Transverse colon (tissue), 3 donors: ENCODE results near the gene SLC27A2.

ENCODE experiments used
- CTCF ChIP-seq, 5 experiments: fragments of 200-600 bp in 3 of 5; fragments of 450-650 bp in 2 of 5; sonication (generic) in 3 of 5; IDR thresholded peaks; 1 replicate in 2 of 5; 2 replicates in 3 of 5; pipeline ENCODE4 v1.5.1; 2016 to 2017; ENCODE audit warnings: antibody characterized with exemption in 5 of 5, inconsistent platforms in 3 of 5, mild to moderate bottlenecking in 2 of 5, moderate library complexity in 1 of 5
- EP300 ChIP-seq: sonication (generic); formaldehyde crosslinking; IDR thresholded peaks from one replicate; pipeline ENCODE4 v1.6.1; 2017; ENCODE audit warnings: antibody characterized with exemption, low read depth
- POLR2A ChIP-seq: fragments of 450-650 bp; IDR thresholded peaks from one replicate; pipeline ENCODE4 v1.6.1; 2016; ENCODE audit warnings: antibody characterized with exemption, mild to moderate bottlenecking, moderate library complexity

GRCh38 chr15:50137893-50138292, 44.1 kb upstream of the SLC27A2 start:
- TF ChIP-seq CTCF (IDR thresholded peaks at IDR 0.05) = no peak
- no peak for TF ChIP-seq EP300
- no peak for TF ChIP-seq POLR2A
